Purkinje cell (primary cell): ENCODE results near the gene CAST. TPM values are rescaled to one million over a fixed set of nuclear protein-coding genes. Genes with fewer than 3 reads are reported as not detected.

Experiments used
- polyA plus RNA-seq: library from polyadenylated mRNA; unstranded; fragments of >200 nt; fragmentation: Nextera tagmentation; gene quantifications from 2 replicates; pipeline ENCODE4 v1.2.1, GENCODE V29; 2014

CAST gene, protein sequence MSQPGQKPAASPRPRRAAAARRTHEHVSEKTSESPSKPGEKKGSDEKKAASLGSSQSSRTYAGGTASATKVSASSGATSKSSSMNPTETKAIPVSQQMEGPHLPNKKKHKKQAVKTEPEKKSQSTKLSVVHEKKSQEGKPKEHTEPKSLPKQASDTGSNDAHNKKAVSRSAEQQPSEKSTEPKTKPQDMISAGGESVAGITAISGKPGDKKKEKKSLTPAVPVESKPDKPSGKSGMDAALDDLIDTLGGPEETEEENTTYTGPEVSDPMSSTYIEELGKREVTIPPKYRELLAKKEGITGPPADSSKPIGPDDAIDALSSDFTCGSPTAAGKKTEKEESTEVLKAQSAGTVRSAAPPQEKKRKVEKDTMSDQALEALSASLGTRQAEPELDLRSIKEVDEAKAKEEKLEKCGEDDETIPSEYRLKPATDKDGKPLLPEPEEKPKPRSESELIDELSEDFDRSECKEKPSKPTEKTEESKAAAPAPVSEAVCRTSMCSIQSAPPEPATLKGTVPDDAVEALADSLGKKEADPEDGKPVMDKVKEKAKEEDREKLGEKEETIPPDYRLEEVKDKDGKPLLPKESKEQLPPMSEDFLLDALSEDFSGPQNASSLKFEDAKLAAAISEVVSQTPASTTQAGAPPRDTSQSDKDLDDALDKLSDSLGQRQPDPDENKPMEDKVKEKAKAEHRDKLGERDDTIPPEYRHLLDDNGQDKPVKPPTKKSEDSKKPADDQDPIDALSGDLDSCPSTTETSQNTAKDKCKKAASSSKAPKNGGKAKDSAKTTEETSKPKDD
- polyA plus RNA-seq, result 36.5 and 40.9 TPM in 2 replicates

DNA sequence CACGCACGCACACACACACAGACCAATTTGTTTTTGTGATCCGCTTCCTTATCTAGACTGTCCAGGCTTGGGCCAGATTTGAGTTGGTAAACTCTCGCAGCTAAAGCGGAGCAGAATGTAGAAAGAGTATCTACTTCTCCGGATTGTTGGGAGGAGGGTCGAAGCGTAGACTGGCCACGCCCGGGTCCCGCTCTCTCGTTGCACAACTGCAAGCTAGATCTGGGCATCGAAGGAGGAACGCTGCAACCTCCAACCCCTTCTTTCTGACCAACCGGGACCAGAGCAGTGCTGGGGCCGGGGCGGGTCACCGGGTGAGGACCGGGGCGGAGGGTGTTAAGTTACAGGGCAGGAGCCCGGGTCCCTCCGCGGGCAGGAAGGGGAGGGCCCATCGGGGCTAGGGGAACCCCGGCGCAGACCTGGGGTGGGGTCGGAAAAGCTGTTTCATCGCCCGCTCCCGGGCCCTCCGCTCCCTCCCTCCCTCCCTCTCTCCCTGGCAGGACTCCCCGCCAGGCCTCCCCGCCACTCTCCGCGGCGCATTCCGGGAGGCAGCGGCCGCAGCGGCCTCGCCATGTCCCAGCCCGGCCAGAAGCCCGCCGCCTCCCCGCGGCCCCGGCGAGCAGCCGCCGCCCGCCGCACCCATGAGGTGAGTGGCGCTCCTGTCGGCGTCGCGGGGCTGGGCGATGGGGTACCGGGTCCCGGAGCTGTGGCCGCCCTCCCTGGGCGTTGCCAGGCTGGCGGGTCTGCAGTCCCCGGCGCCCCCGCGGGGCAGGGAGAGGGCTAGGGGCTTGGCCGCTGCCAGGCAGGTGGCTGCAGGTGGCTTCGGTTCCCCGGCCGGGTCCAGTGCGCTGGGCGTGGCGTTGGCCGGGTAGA is at the start of gene CAST:
Gene CAST, plus strand, starts transcription at position 522 of the 870 bp plus-strand sequence. Its CDS starts 47 bp downstream, at position 569.

Other genes starting within 250 kb of the CAST start
- gene PCSK1, start 229.1 kb upstream of the CAST start, polyA plus RNA-seq, result 0.07 and 10.0 TPM in 2 replicates
- 3.5 and 3.6 TPM in 2 replicates for gene ERAP1, start 145.6 kb downstream of the CAST start, polyA plus RNA-seq
- 0.88 TPM in 1 of 2 replicates, not detected in the other for gene ERAP2, start 214.1 kb downstream of the CAST start, polyA plus RNA-seq